ENCODE results near the gene DYSF.

DYSF gene

GRCh38 chr2:71667256-71668182 is 214.2 kb downstream of the DYSF start:
- in situ Hi-C loops (cut with HindIII; ENCODE audit: low sequenced_read_pairs), result no loop called here

- in situ Hi-C loops (cut with HindIII; ENCODE audit: low sequenced_read_pairs), result no loop called here
Measured at GRCh38 chr2:71668326-71669057, 215.1 kb downstream of the DYSF start.

GRCh38 chr2:71669058-71669456 is 215.7 kb downstream of the DYSF start:
- in situ Hi-C loops (cut with HindIII; ENCODE audit: low sequenced_read_pairs), result no loop called here

GRCh38 chr2:71669628-71670429 is 216.5 kb downstream of the DYSF start:
- in situ Hi-C loops (cut with HindIII; ENCODE audit: low sequenced_read_pairs), result no loop called here

- in situ Hi-C loops (cut with HindIII; ENCODE audit: low sequenced_read_pairs), result no loop called here
Measured at GRCh38 chr2:71670430-71670795, 217.1 kb downstream of the DYSF start.

GRCh38 chr2:71671203-71671854 is 218.0 kb downstream of the DYSF start:
- in situ Hi-C loops (cut with HindIII; ENCODE audit: low sequenced_read_pairs), result no loop called here

- in situ Hi-C loops (cut with HindIII; ENCODE audit: low sequenced_read_pairs), result no loop called here
Measured at GRCh38 chr2:71671895-71672825, 218.8 kb downstream of the DYSF start.

GRCh38 chr2:71672826-71673795 is 219.8 kb downstream of the DYSF start:
- in situ Hi-C loops (cut with HindIII; ENCODE audit: low sequenced_read_pairs), result no loop called here

GRCh38 chr2:71674158-71674851 is 220.9 kb downstream of the DYSF start:
- in situ Hi-C loops (cut with HindIII; ENCODE audit: low sequenced_read_pairs), result no loop called here

GRCh38 chr2:71675296-71675695 is 221.9 kb downstream of the DYSF start:
- in situ Hi-C loops (cut with HindIII; ENCODE audit: low sequenced_read_pairs), result no loop called here

- in situ Hi-C loops (cut with HindIII; ENCODE audit: low sequenced_read_pairs), result no loop called here
Measured at GRCh38 chr2:71678874-71679273, 225.5 kb downstream of the DYSF start.

GRCh38 chr2:71679491-71679890 is 226.1 kb downstream of the DYSF start:
- in situ Hi-C loops (cut with HindIII; ENCODE audit: low sequenced_read_pairs), result no loop called here

GRCh38 chr2:71680925-71681324 is 227.6 kb downstream of the DYSF start:
- in situ Hi-C loops (cut with HindIII; ENCODE audit: low sequenced_read_pairs), result no loop called here

- in situ Hi-C loops (cut with HindIII; ENCODE audit: low sequenced_read_pairs), result no loop called here
Measured at GRCh38 chr2:71681626-71682025, 228.3 kb downstream of the DYSF start.

GRCh38 chr2:71682341-71682740 is 229.0 kb downstream of the DYSF start:
- in situ Hi-C loops (cut with HindIII; ENCODE audit: low sequenced_read_pairs), result no loop called here

GRCh38 chr2:71683070-71683469 is 229.7 kb downstream of the DYSF start:
- in situ Hi-C loops (cut with HindIII; ENCODE audit: low sequenced_read_pairs), result no loop called here

- in situ Hi-C loops (cut with HindIII; ENCODE audit: low sequenced_read_pairs), result no loop called here
Measured at GRCh38 chr2:71683666-71684065, 230.3 kb downstream of the DYSF start.
